ENCODE measurements around the gene RXRG.

RXRG gene

DNA sequence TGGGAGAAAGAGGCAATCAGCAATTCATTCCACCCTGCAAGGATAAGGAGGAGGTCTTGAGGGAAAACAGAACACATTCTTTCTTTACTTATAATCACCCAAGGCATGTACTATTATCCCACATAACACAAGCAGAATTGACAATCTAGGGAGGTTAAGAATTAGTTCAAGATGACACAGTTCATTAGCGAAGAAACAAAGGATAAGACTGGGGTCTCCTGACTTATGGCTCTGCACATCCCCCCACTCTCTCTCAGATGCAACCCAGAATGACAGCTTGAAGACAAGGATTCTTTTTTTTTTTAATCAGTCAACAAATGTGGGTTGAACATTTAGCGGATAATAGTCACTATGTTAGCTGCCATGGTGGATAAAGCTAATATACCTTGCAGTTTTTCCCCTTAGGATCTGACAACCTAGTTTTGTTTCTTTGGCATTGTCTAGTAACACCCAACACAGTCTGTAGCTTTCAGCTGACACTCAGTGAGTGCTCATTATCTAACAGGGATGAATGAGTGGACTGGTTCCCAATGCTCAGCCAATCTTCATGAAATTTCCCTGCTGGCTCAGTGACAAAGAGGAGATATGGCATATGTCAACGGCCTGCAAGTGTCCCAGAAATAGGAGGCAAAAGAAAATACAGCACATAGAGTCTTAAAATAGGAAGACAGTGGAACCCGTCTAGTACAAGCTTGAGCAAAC, 35.1 kb downstream of the RXRG start:
- DNase-seq (ENCODE audit: low spot score), result no peak

DNA sequence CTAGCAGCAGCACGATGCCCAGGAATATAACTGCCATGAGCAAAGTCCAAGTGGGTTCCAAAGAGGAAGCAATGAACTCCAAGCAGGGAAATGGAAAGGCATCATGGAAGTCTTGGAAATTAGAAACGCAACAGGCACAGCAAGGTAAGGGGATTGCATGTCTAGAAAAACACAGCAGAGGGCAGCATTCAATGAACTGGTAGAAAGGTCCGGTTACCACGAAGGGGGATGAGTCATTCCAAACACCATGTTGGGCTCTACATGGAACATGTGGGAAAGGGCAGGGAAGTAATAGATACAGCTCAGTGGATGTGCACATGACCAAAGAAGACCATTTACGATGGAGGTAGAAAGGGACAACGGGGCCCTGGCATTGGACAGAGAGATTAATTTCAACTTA, 36.4 kb downstream of the RXRG start:
- DNase-seq (ENCODE audit: low spot score), result peak; percentile 12

DNA sequence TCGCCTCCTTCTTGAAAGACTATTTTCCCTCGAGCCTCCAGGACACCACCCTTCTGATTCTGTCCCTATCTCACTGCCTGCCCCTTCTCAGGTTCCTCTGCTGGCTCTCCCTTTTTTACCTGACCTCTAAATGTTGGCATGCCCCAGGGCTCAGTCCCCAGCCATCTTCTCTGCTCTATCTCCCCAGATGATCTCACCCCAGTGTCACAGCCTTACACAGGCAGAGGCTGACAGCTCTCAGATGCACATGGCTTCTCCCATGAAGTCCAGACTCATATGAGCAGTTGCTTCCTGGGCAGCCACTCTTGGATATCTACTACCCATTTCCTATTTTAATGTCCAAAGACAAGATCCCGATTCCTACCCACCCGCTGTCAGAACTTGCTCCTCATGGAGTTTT, 37.5 kb downstream of the RXRG start:
- DNase-seq (ENCODE audit: low spot score), result no peak

DNA sequence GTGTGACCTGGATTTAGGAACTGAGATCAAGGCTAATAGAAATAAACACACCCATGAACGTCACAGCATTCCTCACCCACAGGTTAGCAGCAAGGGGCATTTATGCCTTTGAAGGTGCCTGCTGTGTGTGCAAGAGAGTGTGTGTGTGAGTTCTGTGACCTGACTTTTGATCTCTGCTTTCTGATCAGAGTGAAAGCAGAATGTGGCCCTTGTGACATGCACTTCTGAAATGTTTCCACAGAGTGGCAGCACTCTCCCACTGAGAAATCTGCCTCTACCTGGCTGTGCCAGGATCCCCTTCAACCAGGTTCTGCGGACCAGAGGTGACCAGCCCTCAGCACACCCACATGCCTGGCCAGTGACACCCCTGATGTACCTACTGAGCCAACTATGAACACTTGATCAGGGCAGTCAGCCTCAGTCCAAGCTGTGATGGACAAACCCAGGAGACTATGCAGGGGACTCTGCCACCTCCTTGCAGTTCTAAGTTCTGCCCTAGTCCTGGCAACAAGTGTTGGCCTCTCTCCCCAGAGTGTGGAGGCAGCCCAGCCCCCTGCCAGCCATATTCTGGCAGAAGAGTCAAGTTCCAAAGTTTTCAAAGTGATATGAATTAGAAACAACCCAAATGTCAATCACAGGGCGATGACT, 41.0 kb downstream of the RXRG start:
- DNase-seq (ENCODE audit: low spot score), result no peak

GRCh38 chr1:165402517-165403111, 42.3 kb downstream of the RXRG start:
- no peak for DNase-seq (ENCODE audit: low spot score)

DNA sequence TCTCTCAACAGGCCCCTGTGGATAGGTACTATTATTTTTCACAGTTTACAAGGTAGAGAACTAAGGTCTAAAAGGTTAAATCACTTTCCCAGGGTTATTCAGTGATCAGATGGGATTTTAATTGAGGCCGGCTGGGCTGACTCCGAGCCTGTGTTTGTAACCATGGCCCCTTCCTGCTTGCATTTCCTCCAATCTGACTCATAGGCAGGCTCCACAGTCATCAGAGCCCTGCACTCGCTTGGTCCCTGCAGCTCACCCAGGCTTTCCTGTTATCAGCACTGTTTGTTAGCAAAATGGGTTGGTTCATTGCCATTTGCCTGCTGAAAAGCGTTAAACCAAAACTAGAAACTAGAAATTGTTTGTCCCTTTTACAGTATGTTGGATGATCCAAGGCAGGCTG, 47.0 kb downstream of the RXRG start:
- peak; percentile 38 for DNase-seq (ENCODE audit: low spot score)

DNA sequence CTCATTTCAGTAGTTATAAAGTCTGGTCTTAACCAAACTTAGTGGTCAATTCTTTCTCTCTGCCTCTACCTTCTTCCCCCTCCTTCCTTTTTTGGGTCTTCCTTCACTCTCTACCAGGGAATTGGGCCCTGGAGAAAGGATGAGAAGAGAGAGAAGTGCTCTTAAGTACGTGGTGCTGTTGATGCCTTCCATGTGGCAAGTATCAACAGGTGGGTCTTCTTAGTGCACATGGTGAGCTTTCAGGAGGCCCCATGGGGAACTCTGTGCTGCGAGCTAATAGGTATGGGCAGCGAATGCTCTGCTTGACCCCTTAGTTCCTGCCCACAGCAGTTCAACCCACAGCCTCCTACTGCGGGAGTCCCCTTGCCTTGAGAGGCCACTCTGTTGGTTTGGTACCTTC, 49.0 kb downstream of the RXRG start:
- no peak for DNase-seq (ENCODE audit: low spot score)

DNA sequence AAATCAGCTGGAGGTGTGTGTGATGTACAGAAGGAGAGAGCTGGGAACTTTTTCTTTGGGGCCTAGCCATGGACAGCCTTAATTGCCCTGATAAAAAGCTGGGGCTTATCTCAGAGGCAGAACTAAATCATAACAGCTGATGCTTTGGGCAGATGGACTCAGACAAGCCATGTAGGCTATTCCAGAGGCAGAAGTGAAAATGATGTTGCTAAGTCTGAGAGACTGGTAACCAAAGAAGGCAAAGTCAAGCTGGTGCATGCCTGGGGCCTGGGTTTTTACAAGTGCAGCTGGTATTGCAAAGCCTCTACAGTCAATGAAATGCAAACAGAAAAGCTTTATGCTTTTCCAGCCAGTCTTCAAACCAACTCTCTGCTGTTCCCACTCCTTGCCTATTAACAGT, 49.4 kb downstream of the RXRG start:
- no peak for DNase-seq (ENCODE audit: low spot score)

DNA sequence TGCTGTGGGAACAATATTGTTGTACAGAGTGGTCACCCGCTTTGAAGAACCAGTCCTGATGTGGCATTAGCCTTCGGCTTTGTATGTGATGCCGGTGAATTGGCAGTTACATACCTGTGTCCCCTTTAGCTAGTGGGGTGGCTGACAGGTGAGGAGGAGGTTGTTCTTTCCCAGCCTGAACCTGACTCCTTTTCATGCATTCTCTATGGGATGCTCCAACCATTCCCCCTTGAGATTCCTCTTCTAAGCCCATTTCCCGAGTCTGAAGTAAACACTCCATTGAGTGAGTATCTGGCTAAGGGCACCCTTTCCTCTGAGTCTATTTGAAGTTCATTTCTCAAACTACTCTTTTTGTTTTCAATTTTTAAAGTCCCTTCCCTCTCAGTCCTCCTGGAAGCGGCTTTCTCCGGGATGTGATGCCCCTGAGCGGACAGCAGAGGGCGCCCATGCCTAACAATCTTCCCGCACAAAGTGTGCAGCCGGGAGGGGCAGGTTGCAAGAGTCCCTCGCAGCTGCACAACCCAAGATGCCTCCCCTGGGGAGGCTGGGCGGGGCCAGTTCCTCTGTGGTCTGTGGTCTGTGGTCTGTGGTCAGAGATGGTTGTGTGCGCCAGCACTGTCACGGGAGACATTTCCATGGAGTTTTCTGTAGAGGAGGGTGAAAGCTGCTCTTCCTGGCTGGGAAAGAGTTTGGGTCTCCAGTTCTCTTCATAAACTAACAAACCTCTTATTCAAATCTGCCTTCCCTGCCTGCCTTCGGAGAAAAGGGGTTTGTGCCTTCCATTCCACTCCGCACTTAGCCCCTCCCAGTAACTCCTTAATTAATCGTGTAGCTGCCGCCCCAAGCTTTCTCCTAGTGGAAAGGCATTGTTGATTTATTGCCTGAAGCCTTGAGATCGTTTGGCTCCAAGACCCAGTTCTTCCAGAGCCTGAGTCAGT, 52.0 kb downstream of the RXRG start:
- DNase-seq (ENCODE audit: low spot score), result peak; percentile 84

- DNase-seq (ENCODE audit: low spot score), result no peak
Measured at GRCh38 chr1:165389609-165390008, 55.3 kb downstream of the RXRG start.

GRCh38 chr1:165387961-165388360, 57.0 kb downstream of the RXRG start:
- no peak for DNase-seq (ENCODE audit: low spot score)

- no peak for DNase-seq (ENCODE audit: low spot score)
Measured at GRCh38 chr1:165387505-165387904, 57.4 kb downstream of the RXRG start.

DNA sequence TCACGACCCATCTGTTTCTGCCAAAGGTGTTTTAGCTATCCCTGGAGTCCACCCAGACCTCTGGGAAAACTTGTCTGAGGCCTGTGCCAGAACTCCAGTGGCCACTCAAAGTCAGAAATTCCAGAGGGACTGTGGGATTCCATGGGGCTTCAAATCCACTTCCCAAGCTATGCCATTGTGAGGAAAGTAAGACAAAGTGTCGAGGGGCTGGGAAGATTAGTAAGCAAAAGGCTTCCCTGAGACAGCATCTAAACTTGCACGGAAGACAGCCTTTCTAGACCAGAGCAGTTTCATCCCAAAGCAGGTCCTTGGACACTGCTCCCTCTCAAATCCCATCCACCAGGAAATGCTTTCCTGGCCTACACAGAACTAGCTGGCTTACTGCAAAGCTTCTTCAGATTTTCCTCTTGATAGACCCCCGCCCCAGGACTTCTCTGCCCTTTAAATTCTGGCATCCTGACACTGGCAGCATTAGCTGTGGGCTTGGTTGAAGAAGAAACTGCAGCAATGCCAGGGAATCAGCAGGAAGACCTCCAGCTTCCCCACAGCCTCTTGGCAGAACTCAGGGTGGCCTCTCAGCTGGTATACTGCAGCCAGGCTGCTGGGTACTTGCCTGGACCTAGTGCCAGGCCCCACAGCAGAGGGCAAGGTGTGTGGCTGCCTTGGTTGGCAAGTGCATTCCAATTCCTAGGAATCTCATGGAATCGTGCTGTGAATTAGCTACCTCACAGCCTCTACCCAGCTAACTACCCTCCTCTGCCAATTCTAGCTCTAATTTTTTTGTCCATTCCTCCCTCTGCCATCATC, 61.1 kb downstream of the RXRG start:
- DNase-seq (ENCODE audit: low spot score), result no peak

GRCh38 chr1:165383067-165383466, 61.9 kb downstream of the RXRG start:
- no peak for DNase-seq (ENCODE audit: low spot score)

- DNase-seq (ENCODE audit: low spot score), result no peak
Measured at GRCh38 chr1:165381745-165382505, 63.0 kb downstream of the RXRG start.

DNA sequence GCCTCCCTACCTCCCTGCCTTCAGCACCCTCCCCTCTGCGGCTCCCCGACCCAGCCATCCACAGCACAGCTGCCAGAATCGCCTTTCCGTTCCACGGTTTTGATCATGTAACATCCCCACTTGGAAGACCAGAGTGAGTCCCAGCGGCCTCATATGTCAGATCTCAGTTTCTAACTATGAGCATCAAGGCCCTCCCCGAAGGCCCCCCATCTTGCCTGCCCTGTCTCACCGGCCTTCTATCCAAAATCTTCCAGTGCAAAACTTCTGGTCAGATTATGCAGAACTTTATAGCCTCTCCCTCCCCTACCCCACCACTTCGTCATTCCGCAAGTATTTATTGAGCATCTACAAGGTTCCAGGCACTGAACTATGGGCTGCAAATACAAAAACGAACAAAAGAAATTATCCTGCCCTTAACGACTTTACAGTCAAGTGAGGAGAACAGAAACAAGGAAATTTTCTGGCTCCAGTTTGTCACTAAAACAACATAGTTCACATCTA, 68.1 kb downstream of the RXRG start:
- DNase-seq (ENCODE audit: low spot score), result no peak

GRCh38 chr1:165376041-165376810, 68.7 kb downstream of the RXRG start:
- DNase-seq (ENCODE audit: low spot score), result peak; percentile 40

DNA sequence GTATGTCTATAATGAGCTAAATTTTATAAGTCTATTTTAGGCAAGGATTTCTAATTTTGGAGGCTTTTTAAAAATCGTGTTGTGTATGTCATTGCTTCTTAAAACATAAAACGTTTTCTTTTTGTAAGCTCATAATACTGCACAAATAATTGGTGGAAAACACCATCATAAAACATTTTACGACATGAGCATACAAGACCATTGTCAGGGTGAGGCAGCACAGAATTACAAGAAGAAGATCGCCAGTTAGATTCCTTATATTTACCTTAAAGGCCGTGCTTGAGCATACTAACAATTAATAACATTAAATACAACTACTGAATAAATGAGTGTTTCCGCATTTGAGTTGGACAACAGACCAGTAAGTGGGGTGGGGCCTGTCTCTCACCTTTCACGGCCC, 69.3 kb downstream of the RXRG start:
- DNase-seq (ENCODE audit: low spot score), result no peak

- no peak for DNase-seq (ENCODE audit: low spot score)
Measured at GRCh38 chr1:165371588-165372225, 73.2 kb downstream of the RXRG start.
